NB4 (cell line): Measurements from ENCODE around the gene WNT5A.

Experiments
- CTCF ChIP-seq: IDR thresholded peaks from one replicate; pipeline ENCODE4 v1.5.1; 2012; ENCODE audit warnings: low read depth, low read length
- MAX ChIP-seq: IDR thresholded peaks from 2 replicates; pipeline ENCODE4 v1.6.1; 2011; ENCODE audit warnings: low read depth, low read length
- MYC ChIP-seq: IDR thresholded peaks from 2 replicates; pipeline ENCODE4 v1.6.1; 2011; ENCODE audit warnings: low read depth, low read length
- POLR2A ChIP-seq: IDR thresholded peaks from 2 replicates; pipeline ENCODE4 v1.6.1; 2011; ENCODE audit warnings: mild to moderate bottlenecking; ENCODE audit not compliant: insufficient read length; ENCODE audit errors: extremely low read depth

- no peak for TF ChIP-seq CTCF
- no peak for TF ChIP-seq POLR2A
- TF ChIP-seq MAX, result no peak
- TF ChIP-seq MYC, result no peak
Observed at GRCh38 chr3:55440104-55440708, 46.9 kb downstream of the WNT5A start.
